Measurements from ENCODE around the gene MYO5B. TPM values are rescaled to one million over a fixed set of nuclear protein-coding genes. Genes with fewer than 3 reads are reported as not detected.
"Not testable (repeated sequence)": the region's sequence is repeated elsewhere in the genome, so short reads cannot be mapped to it uniquely, and the experiment has no call there.

The MYO5B gene
- total RNA-seq, 8 experiments from 2014 or later = 0.61 to 5.9 (median 1.1) TPM

DNA sequence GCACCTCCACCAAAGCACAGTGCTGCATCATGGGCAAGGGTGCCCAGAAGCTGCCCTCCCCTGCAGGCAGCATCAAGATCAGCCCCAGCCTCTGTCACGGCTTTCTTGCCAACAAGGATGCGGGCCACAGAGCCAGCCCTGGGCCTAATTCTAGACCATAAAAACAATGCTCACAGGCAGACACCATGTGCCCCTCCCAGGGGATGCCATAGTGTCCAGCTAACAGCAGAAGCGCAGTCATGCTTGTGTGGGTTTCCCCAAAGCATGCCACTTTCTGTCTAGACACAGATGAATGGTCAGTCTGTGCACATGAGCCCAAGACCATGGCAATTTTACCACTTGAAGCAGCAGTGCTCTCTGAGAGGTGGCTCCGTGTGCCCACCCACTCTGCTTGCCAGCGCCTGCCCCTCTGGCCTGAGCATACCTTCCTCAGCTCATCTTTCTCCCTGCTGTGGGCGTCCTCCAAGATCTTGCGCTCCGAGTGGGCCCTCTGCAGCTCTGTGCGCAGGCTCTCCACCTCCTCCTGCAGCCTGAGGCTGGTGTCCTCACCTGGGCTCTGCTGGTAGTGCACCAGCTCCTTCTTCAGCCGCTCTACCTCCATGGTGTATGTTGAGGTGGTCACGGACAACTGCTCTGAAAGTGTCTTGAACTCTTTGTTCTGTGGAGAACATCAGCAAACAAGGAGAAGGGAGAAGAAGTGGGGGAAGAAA lies 300.3 kb downstream of the MYO5B start:
- no peak for ATAC-seq (replicated peaks in 6 of 8)
- Histone ChIP-seq H3K27ac (no peak overlapping the region), H3K4me3 (no peak overlapping the region), H3K4me1 (replicated peaks in 1 of 2) (peaks cover 7 to 14% of the 10 kb centered on the region in 2 donors)
- WGBS, 10 experiments = 20 to 100% (median 89%) methylated on average over 1 to 6 of the region's 11 CpGs; no CpG with 5 or more reads in 3 of the 10 experiments
- in situ Hi-C loops (cut with MboI; ENCODE audit: low pct_unique_long_range_greater_than_20kb in 2 of 9, low sequenced_read_pairs in 9 of 9, unreplicated experiment in 9 of 9) = loop anchor here in 1 of 9 experiments (10.0 kb wide), 1 partner anchor 60 kb away; no protein-coding TSS in a partner anchor

DNA sequence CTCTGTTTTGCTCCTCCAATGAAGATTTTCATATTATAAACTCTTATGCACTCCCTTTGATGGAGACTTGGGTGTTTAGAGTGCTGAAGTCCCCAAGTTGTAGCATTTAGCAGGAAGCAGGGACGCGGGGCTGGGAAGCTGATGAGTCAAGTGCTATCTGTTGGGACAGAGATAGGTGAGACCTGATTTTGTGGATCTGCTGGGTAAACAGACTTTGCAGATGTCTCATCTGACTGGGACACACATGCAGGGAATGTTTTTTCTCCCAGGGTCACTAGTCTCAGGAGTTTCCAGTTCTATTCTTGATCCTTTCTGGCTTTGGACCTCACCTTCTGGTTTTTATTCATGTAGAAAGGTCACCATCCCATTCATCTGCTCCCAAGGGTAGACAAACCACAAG lies 301.9 kb downstream of the MYO5B start:
- in situ Hi-C loops (cut with MboI; ENCODE audit: low pct_unique_long_range_greater_than_20kb in 2 of 9, low sequenced_read_pairs in 9 of 9, unreplicated experiment in 9 of 9) = loop anchor here in 1 of 9 experiments (10.0 kb wide), 1 partner anchor 62 kb away; no protein-coding TSS in a partner anchor
- Histone ChIP-seq H3K4me1 (replicated peaks in 1 of 2) (peaks cover 7 to 14% of the 10 kb centered on the region in 2 donors), H3K4me3 (no peak overlapping the region), H3K27ac (no peak overlapping the region)
- no peak for ATAC-seq (replicated peaks in 6 of 8)
- WGBS, 10 experiments = 67 to 100% (median 92%) methylated on average over 1 to 2 of the region's 2 CpGs; no CpG with 5 or more reads in 3 of the 10 experiments

DNA sequence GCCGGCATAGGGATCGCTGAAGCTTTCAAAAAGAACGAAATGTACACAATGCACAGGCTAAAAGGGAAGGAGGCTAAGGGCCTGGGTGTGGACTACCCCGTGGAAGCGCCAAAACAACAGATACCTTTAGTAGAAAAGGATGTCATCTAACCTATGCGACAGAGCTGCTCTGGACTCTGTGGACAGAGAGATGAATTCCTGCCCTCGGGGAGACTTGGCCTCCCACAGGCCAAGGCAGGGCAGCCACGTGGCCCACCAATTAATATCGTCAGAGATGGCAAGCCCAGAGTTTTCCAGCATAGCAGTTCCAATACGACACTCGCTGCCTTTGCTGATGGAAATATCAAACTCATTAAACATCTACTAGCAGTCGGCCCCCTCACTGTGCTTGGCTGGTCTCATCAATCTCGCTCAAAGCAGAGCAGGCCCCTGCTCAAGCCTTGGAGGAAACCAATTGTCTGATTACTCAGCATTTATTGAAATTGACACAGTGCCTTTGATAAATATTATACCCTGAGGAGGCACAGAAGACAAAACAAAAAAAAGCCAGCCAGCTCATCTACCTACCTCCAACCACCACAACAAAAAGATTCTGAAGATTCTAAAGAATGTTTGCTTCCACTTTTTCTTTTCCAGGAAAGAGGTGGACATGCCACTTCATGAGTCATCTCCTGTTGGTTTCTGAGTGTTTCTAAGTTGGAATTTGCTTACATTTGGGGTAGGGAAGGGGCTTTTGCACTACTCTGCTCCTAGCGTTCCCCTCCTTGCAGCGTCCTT lies 302.6 kb downstream of the MYO5B start:
- in situ Hi-C loops (cut with MboI; ENCODE audit: low pct_unique_long_range_greater_than_20kb in 2 of 9, low sequenced_read_pairs in 9 of 9, unreplicated experiment in 9 of 9) = loop anchor here in 1 of 9 experiments (10.0 kb wide), 1 partner anchor 62 kb away; no protein-coding TSS in a partner anchor
- Histone ChIP-seq H3K4me3 (no peak overlapping the region), H3K27ac (peak overlapping the region in 1 of 2 donors; percentile 48), H3K4me1 (replicated peaks in 1 of 2) (peaks cover 7 to 14% of the 10 kb centered on the region in 2 donors)
- ATAC-seq (replicated peaks in 6 of 8) = peak in 5 of 8 experiments; percentile 90 to 96 (median 94)
- 30 to 80% (median 53%) methylated on average over 1 to 12 of the region's 15 CpGs for WGBS, 10 experiments

DNA sequence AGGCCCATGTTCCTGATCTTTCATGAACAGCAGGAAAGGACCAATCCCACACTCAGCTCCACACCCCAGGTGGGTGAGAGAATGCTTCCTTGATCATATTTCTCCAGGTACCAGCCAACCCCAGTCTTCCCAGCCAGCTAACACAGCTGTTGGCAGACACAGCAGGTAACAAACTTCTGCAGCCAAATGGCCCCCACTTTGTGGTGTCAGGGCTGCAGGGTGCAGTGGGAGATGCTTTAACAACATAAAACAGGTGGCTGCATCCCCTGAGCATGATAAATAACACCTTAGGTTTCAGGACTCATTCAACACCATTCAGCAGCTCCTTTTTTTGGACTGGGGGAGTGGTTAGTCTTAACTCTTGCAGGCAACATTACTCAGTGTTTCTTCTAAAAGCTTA lies 304.9 kb downstream of the MYO5B start:
- Histone ChIP-seq H3K4me3 (no peak overlapping the region), H3K4me1 (replicated peaks in 1 of 2) (peaks cover 7 to 14% of the 10 kb centered on the region in 2 donors), H3K27ac (no peak overlapping the region)
- in situ Hi-C loops (cut with MboI; ENCODE audit: low pct_unique_long_range_greater_than_20kb in 2 of 9, low sequenced_read_pairs in 9 of 9, unreplicated experiment in 9 of 9) = loop anchor here in 1 of 9 experiments (10.0 kb wide), 1 partner anchor 65 kb away; no protein-coding TSS in a partner anchor
- no peak for ATAC-seq (replicated peaks in 6 of 8)

DNA sequence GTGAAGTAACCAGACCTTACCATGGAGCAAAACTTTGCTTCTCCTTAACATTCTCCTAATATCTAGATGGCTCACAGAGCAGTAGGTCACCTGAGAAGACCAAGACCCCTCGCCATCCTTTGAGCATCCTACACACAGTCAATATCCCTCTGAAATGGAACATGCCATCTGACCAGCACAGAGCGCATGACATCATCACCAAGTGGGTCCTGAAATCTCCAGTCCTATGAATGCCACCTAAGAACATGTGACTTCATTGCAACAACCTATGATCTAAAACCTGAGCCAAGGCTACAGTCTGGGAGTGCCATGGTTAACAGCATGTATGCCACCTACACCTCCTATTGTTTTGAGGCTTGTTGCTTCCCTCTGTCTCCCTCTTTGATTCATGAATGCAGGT lies 305.4 kb downstream of the MYO5B start:
- 0 to 80% (median 0%) methylated on average over 1 of the region's 2 CpGs; no CpG with 5 or more reads in 5 of the 10 experiments for WGBS, 10 experiments

DNA sequence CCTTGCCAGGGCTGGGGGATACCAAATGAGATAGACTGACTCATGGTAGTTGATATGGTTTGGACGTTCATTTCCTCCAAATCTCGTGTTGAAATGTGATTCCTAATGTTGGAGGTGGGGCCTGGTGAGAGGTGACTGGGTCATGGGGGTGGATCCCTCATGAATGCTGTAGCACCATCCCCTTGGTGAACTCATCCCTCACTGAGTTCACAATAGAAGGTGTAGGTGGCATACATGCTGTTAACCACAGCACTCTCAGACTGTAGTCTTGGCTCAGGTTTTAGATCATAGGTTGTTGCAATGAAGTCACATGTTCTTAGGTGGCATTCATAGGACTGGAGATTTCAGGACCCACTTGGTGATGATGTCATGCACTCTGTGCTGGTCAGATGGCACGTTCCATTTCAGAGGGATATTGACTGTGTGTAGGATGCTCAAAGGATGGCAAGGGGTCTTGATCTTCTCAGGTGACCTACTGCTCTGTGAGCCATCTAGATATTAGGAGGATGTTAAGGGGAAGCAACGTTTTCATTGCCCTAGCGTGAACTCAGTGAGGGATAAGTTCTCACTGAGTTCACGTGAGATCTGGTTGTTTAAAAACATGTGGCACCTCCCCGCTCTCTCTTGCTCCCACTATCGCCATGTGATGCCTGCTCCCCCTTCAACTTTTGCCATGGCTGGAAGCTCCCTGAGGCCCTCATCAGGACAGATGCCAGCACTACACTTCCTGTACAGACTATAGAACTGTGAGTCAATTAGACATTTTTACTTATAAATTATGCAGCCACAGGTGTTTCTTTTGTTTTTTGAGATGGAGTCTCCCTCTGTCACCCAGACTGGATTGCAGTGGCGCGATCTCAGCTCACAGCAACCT lies 307.8 kb downstream of the MYO5B start:
- Histone ChIP-seq H3K4me1 (replicated peaks in 1 of 2) (peaks cover 3 to 5% of the 10 kb centered on the region in 2 donors), H3K27ac (no peak overlapping the region), H3K4me3 (no peak overlapping the region)
- WGBS, 10 experiments = 15 to 75% (median 62%) methylated on average over 1 to 5 of the region's 10 CpGs; no CpG with 5 or more reads in 2 of the 10 experiments
- ATAC-seq (replicated peaks in 6 of 8) = peak in 2 of 8 experiments; percentile 25 to 32
- in situ Hi-C loops (cut with MboI; ENCODE audit: low pct_unique_long_range_greater_than_20kb in 2 of 9, low sequenced_read_pairs in 9 of 9, unreplicated experiment in 9 of 9) = no loop called here

More for the DNA sequence above, 305.4 kb downstream of the MYO5B start:
- H3K27ac ChIP-seq; H3K4me3 ChIP-seq; ATAC-seq (replicated peaks in 6 of 8); in situ Hi-C loops (cut with MboI; ENCODE audit: low pct_unique_long_range_greater_than_20kb in 2 of 9, low sequenced_read_pairs in 9 of 9, unreplicated experiment in 9 of 9): not testable (repeated sequence)
- peaks cover 7 to 14% of the 10 kb centered on the region in 2 donors for H3K4me1 ChIP-seq (replicated peaks in 1 of 2)

DNA sequence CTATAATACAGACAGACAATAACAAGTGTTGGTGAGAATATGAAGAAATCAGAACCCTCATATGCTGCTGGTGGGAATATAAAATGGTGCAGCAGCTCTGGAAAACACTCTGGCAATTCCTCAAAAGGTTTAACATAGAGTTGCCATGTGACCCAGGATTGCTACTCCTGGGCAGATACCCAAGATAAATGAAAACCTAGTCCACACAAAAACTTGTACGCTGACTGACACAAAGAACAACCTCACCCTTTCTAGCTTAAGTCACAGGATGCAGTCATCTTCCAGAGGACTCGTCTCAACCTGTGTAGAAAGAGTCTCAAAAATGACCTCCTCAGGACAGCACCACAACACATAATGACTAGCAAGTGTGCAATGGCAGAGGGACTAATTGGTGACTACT lies 310.0 kb downstream of the MYO5B start:
- ATAC-seq (replicated peaks in 6 of 8) = peak in 1 of 8 experiments; percentile 49
- H3K27ac ChIP-seq = no peak overlapping the region
- in situ Hi-C loops (cut with MboI; ENCODE audit: low pct_unique_long_range_greater_than_20kb in 2 of 9, low sequenced_read_pairs in 9 of 9, unreplicated experiment in 9 of 9) = no loop called here
- H3K4me3 ChIP-seq = no peak overlapping the region
- 0 to 86% (median 67%) methylated on average over 1 to 2 of the region's 2 CpGs; no CpG with 5 or more reads in 5 of the 10 experiments for WGBS, 10 experiments
- peaks cover 0 to 3% of the 10 kb centered on the region in 2 donors for H3K4me1 ChIP-seq (replicated peaks in 1 of 2)

DNA sequence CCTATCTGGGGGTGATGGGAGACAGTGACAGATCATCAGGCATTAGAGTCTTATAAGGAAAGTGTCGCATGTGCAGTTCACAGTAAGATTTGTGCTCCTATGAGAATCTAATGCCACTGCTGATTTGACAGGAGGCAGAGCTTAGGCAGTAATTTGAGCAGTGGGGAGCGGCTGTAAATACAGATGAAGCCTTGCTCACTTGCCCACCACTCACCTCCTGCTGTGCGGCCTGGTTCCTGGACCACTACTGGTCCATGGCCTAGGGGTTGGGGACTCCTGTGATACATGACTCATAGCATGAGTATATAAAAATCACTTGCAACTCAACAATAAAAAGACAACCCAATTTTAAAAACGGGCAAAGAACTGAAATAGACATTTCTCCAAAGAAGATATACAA lies 310.5 kb downstream of the MYO5B start:
- WGBS, 10 experiments = 0 to 100% (median 66%) methylated on average over 1 to 4 of the region's 4 CpGs; no CpG with 5 or more reads in 1 of the 10 experiments
- Histone ChIP-seq H3K4me3 (no peak overlapping the region), H3K4me1 (replicated peaks in 1 of 2) (peaks cover 0 to 3% of the 10 kb centered on the region in 2 donors), H3K27ac (no peak overlapping the region)
- ATAC-seq (replicated peaks in 6 of 8) = peak in 5 of 8 experiments; percentile 16 to 47 (median 22)
- in situ Hi-C loops (cut with MboI; ENCODE audit: low pct_unique_long_range_greater_than_20kb in 2 of 9, low sequenced_read_pairs in 9 of 9, unreplicated experiment in 9 of 9) = no loop called here

DNA sequence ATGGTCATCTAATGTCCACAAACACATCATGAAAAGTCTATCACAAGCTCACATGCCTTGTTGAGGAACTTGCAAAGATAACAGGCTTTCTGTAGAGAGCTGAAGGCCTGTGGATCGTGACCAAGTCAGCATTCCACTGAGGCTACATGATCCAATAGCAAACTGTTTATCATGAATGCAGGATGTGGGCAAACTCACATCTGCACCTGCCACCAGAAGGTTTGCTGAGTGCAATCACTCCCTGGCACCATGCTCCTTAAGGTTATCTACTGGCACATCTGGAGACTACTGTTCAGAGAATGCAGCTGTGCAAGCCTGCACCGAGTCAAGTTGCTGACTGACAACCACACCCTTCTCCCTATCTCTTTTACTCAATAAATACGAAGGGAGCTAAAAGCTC lies 314.3 kb downstream of the MYO5B start:
- Histone ChIP-seq H3K4me1 (replicated peaks in 1 of 2) (peaks cover under 1 to 9% of the 10 kb centered on the region in 2 donors), H3K27ac (no peak overlapping the region), H3K4me3 (no peak overlapping the region)
- WGBS, 10 experiments = 28 to 100% (median 76%) methylated on average over 1 to 3 of the region's 3 CpGs; no CpG with 5 or more reads in 3 of the 10 experiments
- in situ Hi-C loops (cut with MboI; ENCODE audit: low pct_unique_long_range_greater_than_20kb in 2 of 9, low sequenced_read_pairs in 9 of 9, unreplicated experiment in 9 of 9) = no loop called here
- ATAC-seq (replicated peaks in 6 of 8) = no peak

DNA sequence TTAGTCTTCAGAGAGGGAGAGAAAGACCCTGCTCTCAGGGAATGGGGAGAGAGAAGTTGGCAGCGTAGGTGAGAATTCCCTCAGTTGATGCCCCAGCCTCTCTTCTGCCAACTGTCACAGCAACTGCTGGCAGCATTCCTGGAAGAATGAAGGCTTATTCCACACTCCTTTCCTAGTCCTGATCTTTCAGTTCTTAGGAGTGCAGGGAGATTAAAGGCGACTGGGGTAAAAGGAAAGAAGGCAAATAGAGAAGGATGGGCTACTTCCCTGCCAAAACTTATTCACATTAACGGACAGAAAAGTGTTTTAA lies 315.7 kb downstream of the MYO5B start:
- Histone ChIP-seq H3K27ac (no peak overlapping the region), H3K4me1 (replicated peaks in 1 of 2) (peaks cover 5 to 9% of the 10 kb centered on the region in 2 donors), H3K4me3 (no peak overlapping the region)
- in situ Hi-C loops (cut with MboI; ENCODE audit: low pct_unique_long_range_greater_than_20kb in 2 of 9, low sequenced_read_pairs in 9 of 9, unreplicated experiment in 9 of 9) = no loop called here
- no peak for ATAC-seq (replicated peaks in 6 of 8)
- WGBS, 10 experiments = 0 to 61% (median 10%) methylated on average over 1 to 3 of the region's 3 CpGs; no CpG with 5 or more reads in 4 of the 10 experiments

DNA sequence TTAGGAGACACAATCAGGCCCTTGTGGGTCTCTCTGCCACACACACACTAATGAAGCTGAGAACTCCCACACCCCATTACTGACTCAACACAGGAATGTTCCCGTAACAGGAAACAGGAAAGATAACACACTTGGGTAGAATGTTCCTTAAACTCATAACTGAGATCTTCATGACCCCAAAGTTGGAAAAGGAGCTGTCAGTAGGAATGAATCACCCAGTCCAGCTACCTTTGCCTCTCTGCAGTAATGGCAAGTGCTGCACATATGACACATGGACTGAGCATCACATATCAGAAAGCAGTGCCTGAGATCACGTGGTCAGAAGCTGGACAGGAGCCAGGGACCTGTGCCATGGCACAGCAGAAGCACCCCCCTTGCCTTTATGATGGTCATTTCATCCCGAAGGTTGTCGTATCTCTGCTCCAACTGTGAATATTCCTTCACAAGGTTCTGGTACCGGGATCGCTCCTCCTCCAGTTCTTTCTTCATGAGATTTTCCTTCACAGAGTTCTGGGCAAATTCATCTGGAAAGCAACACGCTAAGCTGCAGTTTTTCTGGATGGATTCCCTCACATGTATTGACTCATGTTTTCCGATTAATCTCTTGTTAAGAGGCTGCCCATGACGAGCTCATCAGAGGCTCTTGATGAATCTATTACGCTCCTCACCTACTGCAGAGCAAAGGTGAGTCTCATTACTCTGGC lies 316.2 kb downstream of the MYO5B start:
- peak in 4 of 8 experiments; percentile 35 to 71 (median 54) for ATAC-seq (replicated peaks in 6 of 8)
- in situ Hi-C loops (cut with MboI; ENCODE audit: low pct_unique_long_range_greater_than_20kb in 2 of 9, low sequenced_read_pairs in 9 of 9, unreplicated experiment in 9 of 9) = no loop called here
- no peak overlapping the region for H3K27ac ChIP-seq

DNA sequence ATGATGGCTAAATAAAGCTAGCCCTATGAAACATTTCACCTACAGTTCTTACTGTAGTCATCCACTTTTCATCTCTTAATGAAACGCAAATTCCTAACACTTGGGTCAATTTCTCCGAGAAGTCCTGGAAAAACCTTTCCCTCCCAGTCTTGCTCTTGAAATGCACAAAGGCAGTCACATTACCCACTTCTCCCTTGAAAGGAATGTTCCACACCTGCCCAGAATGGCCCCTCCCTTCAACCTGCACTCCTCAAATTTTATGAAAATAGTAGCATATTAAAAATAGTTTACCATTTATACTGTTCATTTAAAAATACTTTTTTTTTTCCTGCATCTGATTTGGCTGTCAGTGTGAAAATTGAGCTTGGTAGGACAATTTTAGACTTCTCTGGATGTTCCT lies 316.9 kb downstream of the MYO5B start:
- WGBS, 10 experiments = 64 to 100% (median 96%) methylated on average over 1 to 2 of the region's 2 CpGs; no CpG with 5 or more reads in 2 of the 10 experiments
- Histone ChIP-seq H3K27ac (no peak overlapping the region), H3K4me3 (no peak overlapping the region), H3K4me1 (replicated peaks in 1 of 2) (peaks cover 5 to 7% of the 10 kb centered on the region in 2 donors)
- in situ Hi-C loops (cut with MboI; ENCODE audit: low pct_unique_long_range_greater_than_20kb in 2 of 9, low sequenced_read_pairs in 9 of 9, unreplicated experiment in 9 of 9) = no loop called here
- no peak for ATAC-seq (replicated peaks in 6 of 8)

More for the DNA sequence above, 316.2 kb downstream of the MYO5B start:
- no peak overlapping the region for H3K4me3 ChIP-seq
- peaks cover 5 to 7% of the 10 kb centered on the region in 2 donors for H3K4me1 ChIP-seq (replicated peaks in 1 of 2)
- 0 to 89% (median 72%) methylated on average over 2 to 7 of the region's 10 CpGs; no CpG with 5 or more reads in 2 of the 10 experiments for WGBS, 10 experiments
